GM12878 (cell line): ENCODE results near the gene PAOX. TPM values are rescaled to one million over a fixed set of nuclear protein-coding genes. Genes with fewer than 3 reads are reported as not detected.

Experiments
- BACH1 ChIP-seq: fragments of 450-650 bp; IDR thresholded peaks from 2 replicates; pipeline ENCODE4 v1.6.1; 2017; ENCODE audit warnings: mild to moderate bottlenecking, borderline replicate concordance
- CHD1 ChIP-seq: IDR thresholded peaks from 2 replicates; pipeline ENCODE4 v1.6.1; 2012; ENCODE audit warnings: low read depth, low read length, improper control_type of control experiment
- CREB1 ChIP-seq: IDR thresholded peaks from 2 replicates; pipeline ENCODE4 v1.6.1; 2012; ENCODE audit warnings: low read depth, mild to moderate bottlenecking, inconsistent platforms
- CREM ChIP-seq: IDR thresholded peaks from 2 replicates; pipeline ENCODE4 v1.6.1; 2014; ENCODE audit warnings: antibody characterized with exemption, low read depth
- E2F8 ChIP-seq: fragments of 450-650 bp; IDR thresholded peaks from 2 replicates; pipeline ENCODE4 v1.6.1; 2018; ENCODE audit warnings: mild to moderate bottlenecking, low read depth, moderate library complexity; ENCODE audit not compliant: partially characterized antibody
- MEF2A ChIP-seq: IDR thresholded peaks from 2 replicates; pipeline ENCODE4 v1.6.1; 2011; ENCODE audit warnings: low read depth, mild to moderate bottlenecking, low read length, moderate library complexity; ENCODE audit not compliant: insufficient read depth
- MEF2B ChIP-seq: fragments of 450-650 bp; IDR thresholded peaks from 2 replicates; pipeline ENCODE4 v1.6.1; 2018; ENCODE audit warnings: mild to moderate bottlenecking, moderate library complexity; ENCODE audit not compliant: partially characterized antibody, poor library complexity, severe bottlenecking
- MTA3 ChIP-seq: IDR thresholded peaks from 2 replicates; pipeline ENCODE4 v1.6.1; 2012; ENCODE audit warnings: low read length, inconsistent platforms, borderline replicate concordance
- NFYB ChIP-seq: IDR thresholded peaks from 2 replicates; pipeline ENCODE4 v1.6.1; 2011; ENCODE audit warnings: low read depth, mild to moderate bottlenecking, low read length, improper control_type of control experiment, moderate library complexity; ENCODE audit not compliant: insufficient read depth
- RELB ChIP-seq: fragments of 450-650 bp; IDR thresholded peaks from 2 replicates; pipeline ENCODE4 v1.6.1; 2017; ENCODE audit warnings: low read depth, mild to moderate bottlenecking, moderate library complexity
- SIX5 ChIP-seq: IDR thresholded peaks from 2 replicates; pipeline ENCODE4 v1.6.1; 2011; ENCODE audit warnings: mild to moderate bottlenecking, low read depth, low read length, moderate library complexity; ENCODE audit not compliant: severe bottlenecking
- SMAD5 ChIP-seq: IDR thresholded peaks from 2 replicates; pipeline ENCODE4 v1.6.1; 2016; ENCODE audit warnings: antibody characterized with exemption, low read depth
- SP1 ChIP-seq: IDR thresholded peaks from one replicate; pipeline ENCODE4 v1.6.1; 2011; ENCODE audit warnings: low read depth, low read length
- SRF ChIP-seq, 2 experiments: IDR thresholded peaks; 2 replicates each; pipeline ENCODE4 v1.6.1; 2011; ENCODE audit warnings: low read depth in 2 of 2, low read length in 2 of 2, mild to moderate bottlenecking in 1 of 2, moderate library complexity in 1 of 2
- YY1 ChIP-seq: IDR thresholded peaks from 2 replicates; pipeline ENCODE4 v1.6.1; 2011; ENCODE audit warnings: low read depth, mild to moderate bottlenecking, low read length
- ZBTB11 ChIP-seq: fragments of 450-650 bp; formaldehyde crosslinking; IDR thresholded peaks from 2 replicates; pipeline ENCODE4 v1.5.0; 2022; ENCODE audit warnings: mild to moderate bottlenecking, missing genetic modification characterization
- ZBTB40 ChIP-seq: fragments of 450-650 bp; IDR thresholded peaks from 2 replicates; pipeline ENCODE4 v1.6.1; 2016; ENCODE audit warnings: mild to moderate bottlenecking, moderate library complexity, borderline replicate concordance
- polyA plus RNA-seq, 11 experiments: library from polyadenylated mRNA; depleted of rRNA in 4 of 11; unstranded in 6 of 11; stranded (reverse) in 5 of 11; fragments of >200 nt; fragmentation: Nextera tagmentation in 4 of 11; fragmentation: Illumina TruSeq in 1 of 11; extraction: Ambion mirVana in 4 of 11; extraction: Trizol in 1 of 11; gene quantifications; 1 replicate in 1 of 11; 2 replicates in 10 of 11; pipeline versions ENCODE4 v1.2.1 to v1.2.3, GENCODE V29; 2011 to 2016; ENCODE audit warnings: inconsistent platforms in 2 of 11, missing spikeins in 2 of 11, low read depth in 1 of 11
- total RNA-seq, 4 experiments: library from RNA; depleted of rRNA in 3 of 4; stranded (reverse); fragments of >200 nt in 3 of 4; fragmentation: Illumina TruSeq in 1 of 4; extraction: Trizol in 1 of 4; gene quantifications; 2 replicates each; pipeline versions ENCODE4 v1.2.1 to v1.2.3, GENCODE V29; 2013 to 2021

PAOX gene
- total and polyA plus RNA-seq, 10 of the 15 experiments (the other 5 are each of a cell fraction or from before 2014, with no cell fraction given): 1.2 to 22.2 (median 10.5) TPM

GRCh38 chr10:133388236-133388972 lies 9.3 kb downstream of the PAOX start (continued):
- TF ChIP-seq E2F8: no peak
- peak; percentile 59; the same call in 1 of the 2 replicates for TF ChIP-seq NFYB
- TF ChIP-seq SMAD5: peak; percentile 45
- no peak for TF ChIP-seq BACH1
- peak; percentile 87 for TF ChIP-seq ZBTB11 (CRISPR knock-in tag)
- 0 out of 2 replicates have a peak, but pooled peaks have one; percentile 65 for TF ChIP-seq CHD1
- peak; percentile 10 for TF ChIP-seq MEF2B
- TF ChIP-seq MTA3: peak; percentile 43; the same call in 1 of the 2 replicates
- TF ChIP-seq CREB1: 0 out of 2 replicates have a peak, but pooled peaks have one; percentile 28
- peak; percentile 31 for TF ChIP-seq SIX5
- TF ChIP-seq RELB: peak; percentile 86
- TF ChIP-seq MEF2A: 0 out of 2 replicates have a peak, but pooled peaks have one; percentile 37
- TF ChIP-seq SRF (IDR thresholded peaks at IDR 0.05; ENCODE audit: low read depth in 2 of 2, low read length in 2 of 2): peak in 1 of 2 experiments; percentile 28; a peak in 1 of 4 replicates
- TF ChIP-seq CREM: peak; percentile 31; the same call in 1 of the 2 replicates
- TF ChIP-seq ZBTB40: peak; percentile 80
- peak; percentile 86 for TF ChIP-seq YY1
- peak; percentile 31 for TF ChIP-seq SP1
